ENCODE results near the gene PAMR1. TPM values are rescaled to one million over a fixed set of nuclear protein-coding genes. Genes with fewer than 3 reads are reported as not detected.

PAMR1 gene
- total RNA-seq, 1 experiment from 2014 or later: 0.43 TPM

DNA sequence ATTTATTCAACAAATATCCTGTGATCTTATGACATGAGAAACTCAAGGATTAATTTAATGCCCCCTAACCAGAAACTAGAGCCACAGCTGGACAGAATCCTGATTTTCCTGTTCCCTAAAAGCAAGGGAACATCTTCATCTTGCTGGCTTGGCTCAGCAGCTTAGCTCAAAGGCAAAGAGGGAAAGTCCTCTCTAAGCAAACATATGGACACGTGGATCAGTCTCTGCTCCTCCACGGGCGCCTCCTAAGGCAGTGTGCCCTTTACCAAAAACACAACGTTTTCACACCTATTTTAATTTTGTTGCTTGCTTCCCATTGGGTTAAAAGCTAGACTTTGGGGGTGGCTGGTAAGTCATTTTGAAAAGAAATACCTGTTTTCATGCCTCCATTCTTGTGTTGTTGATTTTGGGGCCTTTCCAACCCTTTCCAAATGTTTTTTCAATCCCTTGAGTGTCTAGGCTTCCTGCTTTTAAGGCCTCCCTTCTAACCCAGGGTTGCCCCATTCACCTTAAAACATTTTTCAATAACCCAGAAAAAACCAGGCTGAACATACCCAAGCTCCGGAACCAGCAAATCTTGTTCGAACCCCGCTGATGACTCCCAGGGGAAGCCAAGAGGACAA lies 121.5 kb downstream of the PAMR1 start:
- DNase-seq (ENCODE audit: low spot score): no peak

DNA sequence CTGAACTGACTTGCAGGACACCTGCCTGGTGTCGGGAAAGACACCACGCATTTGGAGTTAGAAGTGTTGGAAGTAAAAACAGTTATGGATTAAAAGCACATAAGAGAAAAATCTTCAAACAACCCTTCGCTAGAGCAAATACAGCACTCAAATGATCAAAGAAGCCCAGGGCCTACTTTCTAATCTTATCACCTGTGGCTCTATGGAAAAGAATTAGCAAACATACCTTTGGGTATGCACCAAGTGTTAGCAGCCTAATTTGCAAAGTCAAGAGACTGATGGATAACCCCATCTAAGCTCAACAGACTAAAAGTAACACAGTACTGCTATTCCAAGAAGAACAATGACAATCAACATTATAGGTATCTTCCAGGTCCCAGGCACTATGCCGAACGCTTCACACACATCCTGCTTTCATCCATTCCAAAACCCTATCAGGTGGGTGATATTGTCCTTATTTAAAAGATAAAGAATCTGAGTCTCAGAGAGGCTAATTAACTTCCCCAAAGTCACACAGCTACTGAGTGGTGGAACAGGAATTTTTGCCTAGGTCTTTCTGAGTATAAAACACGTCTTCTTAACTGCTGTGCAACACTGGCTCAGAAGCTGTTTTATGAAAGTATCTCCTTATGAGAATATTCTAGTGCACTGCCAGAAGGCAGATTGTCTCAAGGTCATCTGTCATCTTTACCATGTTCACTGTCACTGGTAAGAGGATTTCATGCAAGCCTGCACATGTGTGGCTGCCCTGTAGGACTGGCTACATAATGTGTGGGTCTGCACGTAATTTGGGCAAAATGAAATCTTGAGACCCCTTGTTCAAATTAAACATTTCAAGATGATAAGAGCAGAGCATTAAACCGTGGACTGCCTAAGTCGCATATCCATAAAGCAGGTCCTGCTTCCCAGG lies 122.4 kb downstream of the PAMR1 start:
- no peak for DNase-seq (ENCODE audit: low spot score)

DNA sequence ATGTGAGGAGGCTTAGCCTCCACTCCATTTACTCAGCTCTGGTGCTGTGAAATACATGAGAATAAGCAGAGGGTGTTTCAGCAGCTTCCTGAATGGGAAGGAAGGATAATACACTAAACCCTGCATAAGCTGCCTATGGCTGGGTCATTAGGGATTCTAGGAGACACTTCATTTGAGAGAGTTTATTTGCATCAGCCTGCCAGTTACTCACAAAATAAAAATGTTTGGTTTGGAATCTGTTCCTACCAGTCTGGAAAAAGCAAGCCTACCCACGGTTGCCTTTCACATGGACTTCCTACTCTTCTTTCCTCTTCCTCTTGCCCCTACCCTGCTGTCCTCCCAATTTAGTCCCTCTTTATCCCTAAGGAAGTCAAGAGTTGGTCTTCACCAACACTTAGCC lies 126.5 kb downstream of the PAMR1 start:
- DNase-seq (ENCODE audit: low spot score): no peak

DNA sequence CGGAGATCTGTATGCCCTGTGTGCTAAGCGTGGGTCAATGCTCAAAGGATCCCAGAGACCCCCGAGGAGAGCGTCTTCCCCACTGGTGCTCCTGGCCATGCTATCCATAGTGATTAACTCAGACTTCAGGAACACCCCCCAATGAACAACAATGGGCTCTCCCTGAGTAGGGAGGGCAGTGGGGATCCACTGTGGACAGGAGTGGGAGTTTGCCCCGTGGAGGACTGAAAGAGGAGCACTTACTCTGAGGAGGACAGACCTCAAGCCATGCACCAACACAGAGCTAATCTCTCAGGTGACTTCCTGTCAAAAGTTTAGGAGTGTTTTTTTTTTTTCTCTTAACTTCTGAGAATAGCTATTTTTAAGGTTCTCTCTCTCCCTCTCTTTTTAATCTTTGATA lies 130.5 kb downstream of the PAMR1 start:
- DNase-seq (ENCODE audit: low spot score): no peak

DNA sequence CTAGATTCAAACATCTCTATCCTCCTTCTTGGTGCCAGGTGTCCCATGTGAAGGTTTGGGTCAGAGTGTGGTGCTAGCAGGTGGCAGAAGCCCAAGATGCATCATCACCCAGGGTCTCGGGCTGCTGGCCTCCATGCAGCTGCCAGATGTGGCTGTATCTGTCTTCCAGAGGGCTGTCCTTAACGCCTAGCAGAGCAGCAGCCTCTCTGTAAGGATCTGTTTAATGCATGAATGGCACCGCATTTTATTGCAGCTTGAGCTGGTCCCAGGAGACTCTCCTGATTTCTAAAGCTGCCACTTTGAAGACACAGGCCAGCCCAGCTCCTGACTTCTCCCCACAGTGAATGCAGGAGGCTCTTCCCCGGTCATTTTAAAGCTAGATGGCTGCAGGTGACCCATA lies 132.3 kb downstream of the PAMR1 start:
- DNase-seq (ENCODE audit: low spot score): no peak

DNA sequence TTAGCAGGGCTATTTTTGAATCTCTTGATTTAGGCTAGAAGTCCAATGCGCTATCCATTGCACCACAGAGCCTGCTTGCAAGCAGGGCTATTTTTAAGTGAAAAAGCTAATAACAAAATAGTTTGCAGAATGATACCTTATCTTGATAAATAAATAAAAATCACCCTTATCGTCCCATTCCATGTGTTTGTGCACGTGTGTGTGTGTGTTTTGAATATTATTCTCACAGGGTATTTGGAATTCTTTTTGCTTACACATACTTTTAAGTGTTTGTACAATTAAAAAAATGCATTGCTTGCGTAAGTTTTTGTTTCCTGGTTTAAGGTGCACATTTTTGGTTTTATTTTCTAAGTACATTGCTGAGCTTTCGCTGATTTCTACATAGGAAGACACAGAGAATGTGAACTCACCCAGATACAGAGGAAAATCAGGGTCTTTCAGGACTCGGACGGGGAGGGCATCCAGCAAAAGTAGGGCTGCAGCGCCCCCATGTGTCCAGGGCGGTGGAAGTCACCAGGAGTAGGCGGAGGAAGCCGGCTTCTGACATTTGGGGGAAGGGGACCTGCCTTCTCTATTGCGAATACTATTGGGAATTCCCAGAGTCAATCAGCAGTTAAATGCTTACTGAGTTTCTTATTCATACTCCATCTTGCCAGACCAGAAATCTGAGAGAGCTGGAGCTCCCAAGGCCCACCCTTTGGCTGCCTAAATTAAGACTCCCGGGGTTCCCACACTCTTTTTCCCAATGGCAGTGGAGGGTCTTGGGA lies 133.3 kb downstream of the PAMR1 start:
- DNase-seq (ENCODE audit: low spot score): peak; percentile 71

DNA sequence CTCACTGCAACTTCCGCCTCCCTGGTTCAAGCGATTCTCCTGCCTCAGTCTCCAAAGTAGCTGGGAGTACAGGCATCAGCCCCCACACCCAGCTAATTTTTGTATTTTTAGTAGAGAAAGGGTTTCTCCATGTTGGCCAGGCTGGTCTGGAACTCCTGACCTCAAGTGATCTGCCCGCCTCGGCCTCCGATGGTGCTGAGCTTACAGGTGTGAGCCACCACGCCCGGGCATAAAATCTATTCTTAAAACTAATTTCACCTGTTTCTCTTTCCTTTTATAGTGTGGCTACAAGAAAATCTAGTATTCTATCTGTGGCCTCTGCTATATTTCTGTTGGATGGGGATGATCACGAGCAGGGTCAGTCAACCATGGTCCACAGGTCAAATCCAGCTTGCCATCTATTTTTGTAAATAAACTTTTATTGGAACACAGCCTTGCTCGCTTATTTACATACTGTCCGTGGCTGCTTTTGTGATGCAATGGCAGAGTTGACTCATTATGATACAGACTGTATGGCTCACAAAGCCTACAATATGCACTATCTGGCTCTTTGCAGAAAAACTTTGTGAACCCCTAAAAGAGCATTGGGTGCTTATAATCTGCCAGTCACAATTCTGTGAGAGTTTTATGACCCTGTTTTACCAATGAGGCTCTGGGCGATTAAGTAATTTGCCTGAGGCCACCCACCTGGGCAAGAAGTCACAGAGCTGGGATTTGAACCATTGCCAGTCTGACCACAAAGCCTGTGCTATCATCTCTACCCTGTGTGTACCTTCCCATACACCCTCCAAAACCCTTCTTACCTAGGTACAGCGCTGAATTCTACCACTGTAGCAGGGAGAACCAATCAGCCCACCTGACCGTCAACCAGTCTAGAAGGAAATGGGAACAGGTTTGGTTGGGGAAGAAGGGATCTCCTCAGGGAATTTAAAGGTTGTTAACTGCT lies 134.4 kb downstream of the PAMR1 start:
- DNase-seq (ENCODE audit: low spot score): peak; percentile 58

DNA sequence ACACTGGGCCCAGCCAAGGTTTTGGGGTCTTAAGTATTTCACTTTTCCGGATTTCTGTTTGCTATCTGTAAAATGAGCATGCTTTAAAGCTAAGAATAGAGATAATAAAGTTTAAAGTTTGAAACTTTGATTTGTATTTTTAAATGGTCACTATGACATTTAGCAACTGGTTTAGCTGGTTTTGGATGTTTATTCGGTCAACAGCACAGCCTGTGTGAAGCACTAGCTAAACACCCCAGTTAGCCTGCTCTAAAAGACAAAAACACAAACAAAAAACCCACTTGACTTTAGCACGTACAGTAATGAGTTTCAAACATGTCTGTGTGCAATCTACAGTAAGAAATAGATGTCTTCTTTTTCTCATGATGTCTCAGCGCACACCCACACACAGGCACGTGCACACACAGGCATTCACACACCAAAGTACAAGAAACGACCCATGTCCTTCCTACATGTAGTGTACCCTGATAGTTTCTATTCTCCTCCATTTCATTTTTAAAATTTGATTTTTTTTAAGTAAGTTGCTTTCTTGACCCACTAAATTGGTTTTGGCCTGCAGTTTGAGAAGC lies 135.4 kb downstream of the PAMR1 start:
- no peak for DNase-seq (ENCODE audit: low spot score)

DNA sequence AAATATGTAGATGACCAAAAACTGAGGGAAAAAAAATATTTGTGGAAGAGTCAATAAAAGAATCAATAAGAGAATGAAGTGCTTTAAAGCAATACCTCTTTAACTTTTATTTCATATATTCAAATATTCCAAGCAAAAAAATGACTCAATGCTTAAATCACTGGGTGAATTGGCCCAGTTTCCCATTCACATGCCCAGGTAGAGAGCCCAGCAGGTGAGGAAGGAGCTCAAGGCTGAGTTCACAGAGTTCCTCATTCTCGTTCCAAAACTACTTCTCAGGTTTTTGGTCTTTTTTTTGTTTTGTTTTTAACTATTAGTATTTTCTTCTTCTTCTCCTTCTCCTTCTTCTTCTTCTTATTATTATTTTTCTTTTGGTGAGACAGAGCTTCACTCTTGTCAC lies 136.3 kb downstream of the PAMR1 start:
- DNase-seq (ENCODE audit: low spot score): no peak

DNA sequence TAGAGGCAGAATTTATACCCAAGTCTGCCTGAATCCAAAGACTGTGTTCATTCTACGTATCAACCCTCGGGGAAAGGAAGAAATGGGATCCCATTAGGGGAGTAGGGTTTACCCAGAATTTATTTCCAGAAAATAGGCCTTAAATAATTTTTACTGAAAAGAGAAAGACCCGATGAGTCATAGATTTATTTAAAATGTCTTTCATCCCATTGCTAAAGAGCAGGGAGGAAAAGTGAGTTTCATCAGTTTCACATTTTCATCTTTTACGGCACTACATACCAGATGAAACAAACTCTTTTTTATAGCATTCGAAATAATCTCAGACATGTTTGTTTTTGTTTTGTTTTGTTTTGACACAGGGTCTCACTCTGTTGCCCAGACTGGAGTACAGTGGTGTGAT lies 137.4 kb downstream of the PAMR1 start:
- no peak for DNase-seq (ENCODE audit: low spot score)

DNA sequence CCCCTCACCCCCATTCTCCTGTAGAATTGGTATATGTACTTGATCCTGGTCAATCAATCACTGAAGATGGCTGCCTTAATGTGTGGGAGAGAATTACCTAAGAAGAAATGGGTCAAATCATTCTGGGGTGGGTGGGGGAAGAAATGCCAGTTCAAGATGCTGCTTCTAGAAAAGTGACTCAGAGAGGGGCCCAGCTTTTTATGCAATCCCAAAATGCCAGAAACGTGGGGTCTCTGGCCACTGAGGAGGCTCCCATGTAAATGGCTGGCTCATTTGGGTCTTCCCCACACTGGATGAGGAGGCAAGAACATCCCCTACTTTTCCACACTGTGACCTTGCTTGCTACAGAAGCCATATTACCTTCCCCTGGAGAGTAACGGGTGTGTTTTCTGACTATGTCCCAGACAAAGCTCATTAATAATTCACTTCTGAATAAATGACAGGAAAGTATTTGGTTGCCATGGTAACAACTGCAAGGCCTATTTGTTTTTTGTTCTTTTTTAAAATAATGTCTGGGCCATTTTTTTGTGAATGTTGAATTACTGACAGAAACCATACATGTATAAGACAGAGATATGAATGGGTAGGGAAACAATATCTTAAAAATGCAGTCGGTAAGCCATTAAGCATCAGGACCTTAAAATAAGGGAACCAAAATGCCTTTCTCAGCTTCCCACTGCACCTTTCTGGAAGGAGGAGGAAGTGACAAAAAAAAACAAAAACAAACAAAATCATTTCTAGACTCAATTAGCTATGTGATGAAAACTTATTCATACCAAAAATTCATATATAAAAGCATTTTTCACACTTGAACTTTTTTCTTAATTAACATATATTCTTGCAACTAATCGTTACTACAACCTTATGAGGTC lies 138.1 kb downstream of the PAMR1 start:
- DNase-seq (ENCODE audit: low spot score): no peak

DNA sequence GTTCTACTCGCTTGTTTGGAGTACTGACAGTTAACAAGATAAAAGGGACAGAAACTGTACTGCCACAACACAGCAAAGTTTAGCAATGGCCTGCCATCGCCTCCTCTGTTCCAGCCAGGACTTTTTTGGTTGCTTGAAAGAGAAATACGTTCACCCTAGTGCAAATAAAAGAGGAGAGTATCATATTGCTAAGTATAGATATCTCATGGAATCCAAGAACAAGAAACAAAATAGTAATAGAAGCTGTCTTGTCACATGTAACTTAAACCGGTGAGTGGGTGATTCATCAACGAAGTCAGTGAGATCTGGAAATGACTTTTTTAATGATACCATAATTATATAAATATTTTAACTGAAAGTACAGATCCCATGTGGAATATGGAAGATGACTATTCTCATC lies 141.5 kb downstream of the PAMR1 start:
- no peak for DNase-seq (ENCODE audit: low spot score)

Other genes starting within 250 kb of the PAMR1 start
- gene SLC1A2, start 106.1 kb downstream of the PAMR1 start, total RNA-seq (2014; rRNA removed; shearing (Covaris generic)): 0.12 and 0.41 TPM in 2 replicates
- 38.3 and 53.4 TPM in 2 replicates for gene FJX1, start 92.8 kb upstream of the PAMR1 start, total RNA-seq (2014; rRNA removed; shearing (Covaris generic))
- gene TRIM44, start 137.2 kb upstream of the PAMR1 start, total RNA-seq (2014; rRNA removed; shearing (Covaris generic)): 38.0 and 56.2 TPM in 2 replicates